Measurements from ENCODE around the gene RAVER2.
"Not testable (repeated sequence)": the region's sequence is repeated elsewhere in the genome, so short reads cannot be mapped to it uniquely, and the experiment has no call there.

Gene RAVER2, protein sequence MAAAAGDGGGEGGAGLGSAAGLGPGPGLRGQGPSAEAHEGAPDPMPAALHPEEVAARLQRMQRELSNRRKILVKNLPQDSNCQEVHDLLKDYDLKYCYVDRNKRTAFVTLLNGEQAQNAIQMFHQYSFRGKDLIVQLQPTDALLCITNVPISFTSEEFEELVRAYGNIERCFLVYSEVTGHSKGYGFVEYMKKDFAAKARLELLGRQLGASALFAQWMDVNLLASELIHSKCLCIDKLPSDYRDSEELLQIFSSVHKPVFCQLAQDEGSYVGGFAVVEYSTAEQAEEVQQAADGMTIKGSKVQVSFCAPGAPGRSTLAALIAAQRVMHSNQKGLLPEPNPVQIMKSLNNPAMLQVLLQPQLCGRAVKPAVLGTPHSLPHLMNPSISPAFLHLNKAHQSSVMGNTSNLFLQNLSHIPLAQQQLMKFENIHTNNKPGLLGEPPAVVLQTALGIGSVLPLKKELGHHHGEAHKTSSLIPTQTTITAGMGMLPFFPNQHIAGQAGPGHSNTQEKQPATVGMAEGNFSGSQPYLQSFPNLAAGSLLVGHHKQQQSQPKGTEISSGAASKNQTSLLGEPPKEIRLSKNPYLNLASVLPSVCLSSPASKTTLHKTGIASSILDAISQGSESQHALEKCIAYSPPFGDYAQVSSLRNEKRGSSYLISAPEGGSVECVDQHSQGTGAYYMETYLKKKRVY

DNA sequence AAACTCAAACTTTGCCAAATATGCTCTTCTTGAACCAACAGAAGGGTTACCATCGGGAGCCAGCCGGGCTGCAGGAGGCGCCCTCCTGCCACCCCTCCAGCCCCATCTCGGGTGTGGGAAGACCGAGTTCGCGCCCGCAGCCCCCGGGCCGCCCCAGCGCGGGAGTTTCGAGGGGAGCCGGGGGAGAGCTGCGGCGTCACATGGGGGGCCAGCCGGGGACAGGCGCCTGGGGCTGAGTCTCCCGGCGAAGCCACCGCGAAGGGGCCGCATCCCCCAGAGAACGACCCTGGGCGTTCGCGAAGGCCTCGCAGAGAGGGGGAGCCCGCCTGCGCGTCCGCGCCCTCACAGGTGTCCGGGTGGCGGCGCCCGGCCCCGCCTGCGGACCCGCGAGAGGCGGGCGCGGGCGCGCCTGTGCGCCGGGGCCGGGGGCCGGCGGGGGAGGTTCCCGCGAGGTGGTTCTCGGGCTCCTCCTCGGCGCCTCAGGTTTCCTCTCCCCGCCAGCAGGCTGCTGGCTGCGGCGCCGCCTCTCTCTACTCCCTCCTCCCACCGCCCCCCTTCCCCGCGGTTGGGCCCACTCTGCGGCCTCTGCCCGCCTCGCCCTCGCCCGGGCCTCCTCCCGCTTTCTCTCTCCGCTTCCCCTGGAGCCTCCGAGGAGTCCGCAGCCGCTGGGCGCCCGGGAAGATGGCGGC, at the start of gene RAVER2:
RAVER2 (plus strand) TSS at position 584 of the 689 bp plus-strand sequence; CDS start at position 682, 98 bp downstream.
- DNase-seq, result peak; percentile 83

DNA sequence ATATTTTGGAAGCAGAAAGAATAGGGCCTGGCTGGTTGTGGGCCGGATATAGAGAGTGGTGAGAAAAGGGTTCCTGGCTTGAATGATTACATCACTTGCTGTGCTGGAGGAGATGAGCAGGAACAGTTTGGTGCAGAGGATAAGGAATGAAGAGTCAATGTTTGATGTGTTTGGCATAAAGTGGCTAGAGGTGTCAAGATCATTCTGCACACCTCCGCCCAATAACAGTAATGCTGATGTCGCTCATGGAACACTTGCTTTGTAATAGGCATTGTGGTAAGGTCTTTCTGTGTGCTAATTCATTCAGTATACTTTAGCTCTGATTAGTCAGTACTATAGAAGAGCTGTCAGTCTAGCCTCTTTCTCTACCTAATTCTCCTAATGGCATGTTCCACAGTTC, 48.0 kb upstream of the RAVER2 start:
- no peak for DNase-seq

DNA sequence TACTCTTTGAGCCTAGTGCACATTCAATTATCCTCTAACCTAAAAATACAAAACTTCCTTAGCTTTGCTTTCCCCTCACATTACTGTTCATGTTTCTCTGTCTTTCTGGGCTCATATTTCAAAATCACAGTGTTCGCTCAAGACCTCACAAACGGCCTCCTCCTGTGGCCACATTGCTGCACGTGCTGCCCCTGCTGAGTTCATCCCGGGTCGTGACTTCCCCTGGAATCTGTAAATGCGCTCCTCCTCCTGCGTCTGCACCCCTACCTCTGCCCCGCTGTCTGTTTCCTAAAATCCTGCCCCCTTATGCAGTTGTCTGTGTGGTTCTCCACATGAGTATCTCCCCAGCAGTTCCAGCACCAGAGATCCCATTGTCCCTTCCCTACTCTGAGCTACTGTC, 45.5 kb upstream of the RAVER2 start:
- no peak for DNase-seq

DNA sequence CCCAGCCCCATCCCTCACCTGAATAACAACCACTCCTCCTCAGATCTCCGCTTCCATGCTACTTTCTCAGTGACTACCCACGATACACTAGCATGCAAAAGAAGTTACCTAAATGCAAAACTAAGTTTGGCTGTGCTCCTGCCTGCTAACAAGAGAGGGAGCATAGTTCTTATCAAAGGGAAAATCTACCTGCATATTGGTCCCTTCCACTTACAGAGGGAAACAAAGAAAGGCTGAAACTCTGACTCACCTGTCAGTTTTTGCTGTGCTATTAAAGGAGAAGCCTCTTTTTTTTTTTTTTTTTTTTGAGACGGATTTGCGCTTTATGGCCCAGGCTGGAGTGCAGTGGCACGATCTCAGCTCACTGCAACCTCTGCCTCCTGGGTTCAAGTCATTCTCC, 43.8 kb upstream of the RAVER2 start:
- no peak for DNase-seq

DNA sequence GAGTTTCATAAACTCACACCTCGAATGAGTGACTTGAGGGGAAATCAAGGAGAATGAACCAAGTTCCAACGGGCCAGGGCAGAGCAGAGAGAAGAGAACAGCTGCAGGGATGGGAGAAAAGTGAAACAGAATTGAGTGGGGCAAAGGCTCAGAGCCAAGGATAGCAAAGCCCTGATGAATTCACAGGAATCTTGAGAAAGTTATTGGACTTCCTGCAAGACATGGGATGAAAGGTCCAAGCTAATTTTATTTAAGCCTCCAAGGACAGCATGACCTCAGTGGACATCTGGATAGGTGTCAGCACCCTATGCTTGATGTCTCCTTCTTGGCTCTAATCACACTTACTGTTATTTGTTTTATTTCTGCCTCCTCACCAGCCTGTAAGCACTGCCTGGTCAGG, 43.0 kb upstream of the RAVER2 start:
- DNase-seq, result no peak

DNA sequence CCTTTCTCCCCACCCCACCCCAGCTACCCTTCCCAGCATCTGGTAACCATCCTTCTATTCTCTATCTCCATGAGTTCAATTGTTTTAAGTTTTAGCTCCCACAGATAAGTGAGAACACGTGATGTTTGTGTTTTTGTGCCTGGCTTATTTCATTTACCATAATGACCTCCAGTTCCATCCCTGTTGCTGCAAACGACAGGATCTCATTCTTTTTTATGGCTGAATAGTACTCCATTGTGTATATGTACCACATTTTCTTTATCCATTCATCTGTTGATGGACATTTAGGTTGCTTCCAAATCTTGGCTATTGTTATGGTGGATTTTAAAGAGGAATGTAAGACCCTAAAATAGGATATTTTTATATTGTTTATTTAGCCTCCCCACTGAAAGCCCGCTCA, 42.2 kb upstream of the RAVER2 start:
- DNase-seq, result not testable (repeated sequence)

DNA sequence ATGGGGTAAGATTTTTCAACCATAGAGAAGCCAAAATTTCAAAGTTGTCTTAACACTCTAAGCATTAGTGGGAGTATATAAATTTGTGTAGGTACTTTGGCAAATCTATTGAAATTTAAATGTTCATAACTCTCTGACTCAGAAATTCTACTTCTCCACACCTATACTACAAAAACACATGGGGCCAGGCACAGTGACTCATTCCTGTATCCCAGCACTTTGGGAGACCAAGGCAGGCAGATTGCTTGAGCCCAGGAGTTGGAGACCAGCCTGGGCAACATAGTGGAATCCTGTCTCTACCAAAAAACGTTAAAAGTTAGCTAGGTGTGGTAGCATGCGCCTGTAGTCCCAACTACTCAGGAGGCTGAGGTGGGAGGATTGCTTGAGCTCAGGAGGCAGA, 41.3 kb upstream of the RAVER2 start:
- DNase-seq, result no peak

DNA sequence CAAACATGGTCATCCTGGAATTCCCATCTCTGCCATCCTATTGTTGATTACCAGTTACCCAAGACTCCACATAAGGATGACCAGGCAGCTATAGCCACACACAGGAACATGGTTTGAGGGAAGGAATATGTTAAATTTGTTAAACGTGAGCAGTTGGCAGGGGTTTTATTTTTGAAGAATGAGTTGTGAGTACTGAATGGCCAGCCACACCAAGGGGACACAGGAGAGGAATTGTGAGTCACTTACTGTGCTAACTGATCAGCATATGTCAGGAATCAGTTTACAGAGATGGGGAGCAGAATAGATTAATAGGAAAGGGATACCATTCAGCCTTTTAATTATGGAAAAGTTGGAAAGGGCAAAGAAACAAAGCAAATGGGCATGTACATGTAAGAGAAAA, 39.3 kb upstream of the RAVER2 start:
- no peak for DNase-seq

DNA sequence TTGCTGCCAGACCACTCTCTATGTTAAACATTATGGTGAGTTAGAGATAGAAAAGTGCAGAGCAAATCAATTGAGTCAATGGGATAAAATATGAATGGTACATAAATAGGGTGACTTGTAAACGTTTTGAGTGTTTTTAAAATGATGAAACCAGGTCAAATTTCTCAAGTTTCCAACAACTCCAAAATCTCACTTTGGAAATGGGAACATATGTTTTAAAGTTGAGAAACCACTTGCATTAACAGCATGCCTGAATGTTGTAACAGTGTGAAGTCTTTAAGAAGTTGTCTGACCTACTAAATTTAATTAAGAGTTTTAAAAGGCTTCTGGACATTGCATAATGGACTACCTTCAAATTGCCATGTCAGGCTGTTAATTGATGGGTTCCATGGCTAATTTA, 33.6 kb upstream of the RAVER2 start:
- no peak for DNase-seq

DNA sequence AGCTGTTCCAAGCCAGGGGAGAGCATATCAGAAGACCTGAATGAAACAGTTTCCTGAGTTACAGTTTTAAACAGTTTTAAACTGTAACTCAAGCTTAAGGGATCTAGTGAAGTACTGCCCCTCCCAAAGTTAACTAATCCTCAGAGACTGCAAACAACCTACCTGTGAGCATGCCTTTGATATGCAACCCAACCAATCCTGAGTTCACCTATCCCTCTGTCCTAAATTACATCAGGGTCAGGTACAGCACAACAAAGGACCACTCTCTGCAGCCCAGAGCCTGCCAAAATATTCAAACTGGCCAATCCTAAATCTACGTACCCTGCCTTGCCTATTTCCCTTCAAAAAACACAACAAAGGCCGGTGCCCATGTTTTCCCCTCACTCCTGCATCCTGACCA, 32.8 kb upstream of the RAVER2 start:
- DNase-seq, result no peak

DNA sequence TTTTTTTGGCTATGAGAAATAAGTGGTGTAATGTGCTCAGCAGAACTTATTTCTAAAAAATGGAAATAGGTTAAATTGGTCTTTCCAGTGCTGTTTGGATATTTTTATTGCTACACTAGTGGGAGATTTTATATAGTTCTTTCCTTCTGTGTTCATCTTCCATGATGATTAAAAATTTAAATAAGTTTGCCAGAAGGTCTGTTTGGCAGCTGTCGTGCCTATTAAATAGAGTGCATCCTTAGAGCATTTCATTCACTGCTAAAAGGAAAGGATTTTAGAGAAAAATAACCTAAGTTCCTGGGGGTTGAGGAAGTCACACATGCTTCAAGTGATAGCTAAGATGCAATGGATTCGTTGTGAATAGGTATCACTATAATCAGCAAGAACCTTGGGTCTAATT, 29.7 kb upstream of the RAVER2 start:
- DNase-seq, result no peak

DNA sequence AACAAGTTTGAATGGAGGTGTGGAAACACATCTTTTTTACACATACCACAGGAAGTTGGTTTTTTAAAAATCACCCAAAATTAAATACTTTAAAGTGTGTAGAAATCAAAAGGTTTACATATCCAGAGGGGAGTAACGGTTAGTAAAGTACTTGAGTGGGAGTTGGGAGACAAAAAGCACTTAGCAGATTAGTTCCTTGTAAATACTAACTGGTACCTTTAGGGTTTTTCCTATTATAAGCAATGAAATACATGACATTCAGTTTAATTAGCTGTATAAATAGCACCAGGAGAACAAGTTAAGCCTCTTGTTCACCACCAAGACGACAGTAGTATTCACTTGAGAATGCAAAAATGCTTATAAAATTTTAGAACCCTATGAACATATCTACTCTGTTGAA, 23.7 kb upstream of the RAVER2 start:
- DNase-seq, result no peak

DNA sequence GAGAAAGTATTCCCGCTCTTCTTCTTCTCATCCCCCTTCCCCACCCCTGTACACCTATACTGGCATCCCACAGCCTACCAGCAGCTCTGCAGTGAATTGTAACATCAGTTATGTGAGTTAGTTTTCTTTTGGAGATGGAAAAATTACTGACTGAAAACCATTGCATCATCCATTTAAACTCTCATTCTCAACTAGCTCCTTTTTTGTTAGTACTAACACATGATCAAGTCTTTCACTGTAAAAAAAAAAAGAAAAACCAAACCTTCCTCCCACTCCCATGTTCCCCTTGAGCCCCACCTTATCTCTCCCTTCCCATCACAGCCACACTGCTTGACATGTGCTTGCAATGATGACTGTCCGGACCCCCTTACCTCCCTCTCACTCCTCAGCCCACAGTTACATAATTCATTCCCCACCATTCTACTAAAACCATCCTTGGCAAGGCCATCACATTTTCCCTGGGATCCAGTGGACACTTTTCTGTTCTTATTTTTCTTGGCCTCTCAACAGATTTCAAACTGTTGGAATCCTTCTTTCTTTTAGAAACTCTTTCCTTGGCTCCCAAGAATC, 23.2 kb upstream of the RAVER2 start:
- DNase-seq, result no peak

DNA sequence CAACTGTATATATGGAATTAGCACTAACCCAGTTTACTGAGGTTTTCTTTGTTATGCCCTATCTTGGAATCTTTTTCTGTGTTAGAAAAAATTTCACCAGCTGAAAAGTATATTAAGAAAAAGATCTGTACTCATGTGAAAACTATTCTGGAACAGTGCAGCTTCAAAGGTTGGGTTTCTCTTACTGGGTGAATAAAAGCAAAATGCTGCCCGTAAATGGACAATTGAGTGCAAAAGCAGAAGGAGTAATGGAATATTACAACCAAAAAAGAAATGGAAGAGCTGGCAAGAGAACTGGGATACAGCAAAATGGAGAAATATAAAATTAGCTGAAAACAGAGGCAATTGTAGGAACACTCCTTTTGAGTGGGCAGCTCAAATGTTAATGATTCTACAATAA, 17.0 kb upstream of the RAVER2 start:
- DNase-seq, result no peak

DNA sequence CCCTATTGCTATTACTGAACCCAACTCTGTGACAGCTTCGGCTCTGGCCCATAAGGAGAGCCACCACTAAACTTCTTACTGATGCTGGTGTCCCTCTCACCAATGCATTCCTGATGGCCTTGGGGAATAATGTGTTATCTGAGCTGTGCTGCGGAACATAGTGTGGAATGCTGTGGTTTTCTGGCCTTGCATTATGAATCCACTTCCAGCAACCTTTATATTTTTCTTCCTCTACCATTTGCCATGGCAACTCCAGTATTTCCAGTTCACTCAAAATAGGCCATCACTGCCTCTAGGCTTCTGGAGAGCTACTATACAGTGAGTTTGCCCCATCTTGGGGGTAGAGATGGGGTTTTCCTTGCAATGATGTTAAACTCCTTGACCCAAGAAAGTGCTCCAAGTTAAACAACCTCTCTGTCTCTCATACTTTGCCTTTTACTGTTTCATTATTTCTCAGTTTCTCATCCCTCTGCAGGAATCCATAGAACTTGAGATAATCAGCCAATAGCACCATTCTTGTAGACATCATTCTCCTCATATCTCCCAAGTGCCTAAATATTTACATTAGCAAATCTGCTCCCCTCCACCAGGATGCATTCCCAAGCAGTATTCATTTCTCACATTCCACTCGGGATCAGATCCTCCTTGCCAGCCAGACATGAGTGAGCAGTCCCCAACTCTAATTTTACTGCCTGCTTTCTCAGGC, 11.1 kb upstream of the RAVER2 start:
- DNase-seq, result no peak

DNA sequence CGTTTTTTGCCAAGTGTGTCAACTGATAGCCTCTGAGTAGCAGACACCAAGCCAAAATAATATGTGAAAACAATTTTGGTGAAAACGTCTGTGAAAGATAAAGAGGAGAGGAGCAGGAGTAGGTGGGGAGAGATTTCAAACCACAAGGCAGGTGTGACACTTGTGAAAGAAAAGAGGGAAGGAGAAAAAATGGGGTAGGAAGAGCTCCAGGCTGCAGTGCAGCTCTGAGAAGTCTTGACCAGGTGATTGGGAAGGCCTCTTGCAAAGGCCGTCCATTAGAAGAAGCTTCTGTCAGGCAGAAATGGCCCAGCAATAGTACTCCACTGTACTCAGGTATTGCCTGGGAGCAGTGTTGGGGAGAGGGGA, 10.6 kb upstream of the RAVER2 start:
- no peak for DNase-seq

DNA sequence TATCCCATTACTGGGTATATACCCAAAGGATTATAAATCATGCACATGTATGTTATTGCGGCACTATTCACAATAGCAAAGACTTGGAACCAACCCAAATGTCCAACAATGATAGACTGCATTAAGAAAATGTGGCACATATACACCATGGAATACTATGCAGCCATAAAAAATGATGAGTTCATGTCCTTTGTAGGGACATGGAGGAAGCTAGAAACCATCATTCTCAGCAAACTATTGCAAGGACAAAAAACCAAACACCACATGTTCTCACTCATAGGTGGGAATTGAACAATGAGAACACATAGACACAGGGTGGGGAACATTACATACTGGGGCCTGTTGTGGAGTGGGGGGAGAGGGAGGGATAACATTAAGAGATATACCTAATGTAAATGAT, 4.2 kb upstream of the RAVER2 start:
- not testable (repeated sequence) for DNase-seq

DNA sequence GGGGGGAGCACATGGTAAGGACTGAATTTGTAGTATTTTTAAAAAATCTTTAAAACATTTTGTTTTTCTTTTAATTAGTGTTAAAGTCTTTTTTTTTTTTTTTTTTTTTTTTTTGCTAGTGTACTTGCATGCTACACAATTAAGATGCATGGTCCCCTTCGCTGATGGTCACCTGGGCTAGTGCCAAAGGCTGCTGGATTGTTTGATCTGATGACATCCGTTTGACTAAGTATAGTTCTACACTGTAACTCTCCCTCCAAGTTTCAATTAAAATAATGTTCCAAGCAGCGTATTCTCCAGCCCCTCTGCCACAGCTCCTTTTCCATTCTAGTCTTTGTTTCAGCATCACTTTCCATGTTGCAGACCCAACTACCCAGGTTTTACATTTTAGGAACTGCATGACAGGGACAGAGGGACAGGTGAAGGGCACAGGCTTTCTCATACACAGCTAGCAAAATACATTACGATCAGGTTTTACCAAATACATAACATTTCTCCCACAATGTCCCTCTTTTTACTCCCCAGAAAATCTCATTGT, 852 bp upstream of the RAVER2 start:
- no peak for DNase-seq

DNA sequence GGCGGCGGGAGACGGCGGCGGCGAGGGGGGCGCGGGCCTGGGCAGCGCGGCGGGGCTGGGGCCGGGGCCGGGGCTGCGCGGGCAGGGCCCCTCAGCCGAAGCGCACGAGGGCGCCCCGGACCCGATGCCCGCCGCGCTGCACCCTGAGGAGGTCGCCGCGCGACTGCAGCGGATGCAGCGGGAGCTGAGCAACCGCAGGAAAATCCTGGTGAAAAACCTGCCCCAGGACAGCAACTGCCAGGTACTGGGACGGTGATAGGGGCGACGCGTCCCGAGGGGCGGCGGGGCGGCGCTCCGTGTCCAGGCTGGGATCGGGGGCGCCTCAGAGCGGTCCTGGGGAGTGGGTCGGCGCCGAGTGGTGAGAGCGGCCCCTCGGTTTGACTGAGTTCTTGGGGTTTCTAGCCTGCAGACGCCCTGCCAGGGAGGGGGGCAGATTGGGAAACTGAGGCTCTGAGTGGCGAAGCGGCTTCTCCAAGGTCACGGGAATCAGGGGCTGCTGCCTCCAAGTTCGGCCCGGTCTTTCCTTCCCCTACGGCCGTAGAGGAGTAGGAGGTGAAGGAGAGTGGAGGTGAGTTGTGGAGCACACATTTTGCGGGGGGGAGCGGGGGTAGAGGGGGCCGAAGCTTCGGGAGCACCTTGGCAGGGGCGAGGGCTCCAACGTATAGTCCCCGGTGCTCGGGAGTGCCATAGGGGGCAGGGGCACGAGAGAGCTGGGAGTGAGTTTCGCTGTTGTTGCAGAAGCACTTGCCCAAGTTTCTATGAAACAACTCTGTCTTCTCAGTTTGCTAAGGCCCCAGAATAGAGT, 508 bp downstream of the RAVER2 start:
- DNase-seq, result no peak

DNA sequence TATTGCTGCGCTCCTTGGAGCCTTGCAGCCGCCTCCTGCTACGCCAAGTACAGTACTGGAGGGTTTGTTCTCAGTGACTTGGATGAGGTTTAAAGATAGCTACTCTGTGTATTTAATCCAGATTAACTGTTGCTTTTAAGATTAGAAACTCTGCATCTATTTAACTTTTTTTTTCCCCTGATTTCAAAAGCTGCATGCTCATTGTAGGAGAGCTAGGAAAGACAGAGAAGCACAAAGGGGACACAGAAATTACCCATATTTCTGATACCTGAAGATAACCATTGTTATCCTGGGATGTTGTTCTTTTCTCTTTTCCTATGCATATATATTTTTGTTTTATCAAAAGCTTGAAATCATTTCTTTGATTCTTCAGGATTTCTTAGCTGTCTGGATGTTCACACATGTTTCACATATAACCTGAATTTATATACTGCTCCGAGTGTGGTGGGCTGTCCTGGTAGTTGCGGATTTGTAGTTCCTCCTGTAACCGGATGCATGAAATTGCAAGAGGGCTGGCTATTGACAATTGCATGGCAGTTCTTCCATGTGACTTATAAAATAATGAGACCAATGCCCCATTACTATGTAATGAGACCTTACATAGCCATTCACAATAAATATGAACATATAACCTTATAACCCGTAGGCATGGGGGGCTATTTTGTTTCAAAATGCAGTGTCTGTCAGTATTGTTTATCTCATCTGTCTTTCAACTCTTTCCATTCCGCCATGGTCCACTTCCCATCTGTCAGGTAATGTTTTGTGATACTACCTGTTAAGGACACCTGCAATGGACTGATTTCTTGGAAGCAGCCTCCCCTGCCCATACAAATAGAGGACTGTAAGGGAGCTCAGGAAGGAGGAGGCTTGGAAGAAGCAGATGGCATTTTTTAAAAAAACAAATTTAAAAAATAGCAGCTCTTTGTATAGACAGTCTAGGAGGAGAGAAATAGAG, 1.4 kb downstream of the RAVER2 start:
- DNase-seq, result peak; percentile 75

DNA sequence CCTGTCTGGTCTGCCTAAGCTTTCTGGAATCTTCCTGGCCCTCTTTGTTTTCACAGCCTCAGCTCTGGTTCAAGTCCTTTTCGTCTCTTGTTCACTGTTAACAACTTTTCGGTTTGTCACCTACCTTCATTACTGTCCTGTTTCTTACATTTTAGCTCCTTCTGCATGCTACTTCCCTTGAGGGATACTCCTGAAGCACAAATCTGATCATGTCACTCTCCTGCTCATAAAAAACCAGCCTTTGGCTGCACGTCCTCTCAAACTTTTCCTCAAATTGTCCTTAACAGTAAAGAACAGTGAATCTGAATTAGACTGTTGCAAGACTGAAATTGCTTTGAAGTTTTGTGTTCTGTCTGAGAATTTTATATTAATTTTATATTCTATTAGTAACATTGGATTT, 3.3 kb downstream of the RAVER2 start:
- DNase-seq, result no peak
